Chondrocyte (in vitro differentiated cells): Measurements from ENCODE around the gene SDF2L1. TPM values are rescaled to one million over a fixed set of nuclear protein-coding genes. Genes with fewer than 3 reads are reported as not detected.
A peak's percentile ranks its signal among the peaks of the same experiment; 100 is the strongest.

Experiments
- DNase-seq: peaks from one replicate; pipeline ENCODE4 v3.0.0; 2021; ENCODE audit warnings: mixed read lengths, low spot score
- H3K27ac Mint-ChIP-seq: one replicate; pipeline ENCODE4 v1.8.0; 2021; ENCODE audit warnings: mild to moderate bottlenecking, moderate library complexity, mixed read lengths; ENCODE audit not compliant: unreplicated experiment
- H3K27me3 Mint-ChIP-seq: 2 replicates; pipeline ENCODE4 v1.8.0; 2021; ENCODE audit warnings: low read depth, mixed read lengths
- H3K36me3 Mint-ChIP-seq: 2 replicates; pipeline ENCODE4 v1.8.0; 2021; ENCODE audit warnings: low read depth, mixed read lengths
- H3K4me1 Mint-ChIP-seq: 2 replicates; pipeline ENCODE4 v1.8.0; 2021; ENCODE audit warnings: low read depth, mild to moderate bottlenecking, mixed read lengths
- H3K4me3 Mint-ChIP-seq: one replicate; pipeline ENCODE4 v1.8.0; 2021; ENCODE audit warnings: mild to moderate bottlenecking, moderate library complexity, mixed read lengths; ENCODE audit not compliant: unreplicated experiment
- H3K9me3 Mint-ChIP-seq: 2 replicates; pipeline ENCODE4 v1.8.0; 2021; ENCODE audit warnings: low read depth, mixed read lengths
- CTCF ChIP-seq: fragments of 200-600 bp; sonication (generic); IDR thresholded peaks from 2 replicates; pipeline ENCODE4 v1.5.0; 2021; ENCODE audit warnings: antibody characterized with exemption, mild to moderate bottlenecking, moderate library complexity
- total RNA-seq: library from RNA; stranded (reverse); gene quantifications from 3 replicates; pipeline ENCODE4 v1.2.1, GENCODE V29; 2021

Gene SDF2L1
- total RNA-seq, 1 donor from 2014 or later = 26.0 TPM

GRCh38 chr22:21626735-21627469 is 15.2 kb upstream of the SDF2L1 start:
- DNase-seq = no peak
- TF ChIP-seq CTCF = no peak
- peaks cover 2% of the 10 kb centered on the region for H3K36me3 Mint-ChIP-seq
- H3K27me3 Mint-ChIP-seq = no peaks in the 10 kb centered on the region
- no peak overlapping the region for H3K4me3 Mint-ChIP-seq
- H3K27ac Mint-ChIP-seq = no peak overlapping the region
- peaks cover 42% of the 10 kb centered on the region for H3K4me1 Mint-ChIP-seq
- H3K9me3 Mint-ChIP-seq = no peaks in the 10 kb centered on the region

- Mint-ChIP-seq H3K27me3 (no peaks in the 10 kb centered on the region), H3K27ac (peak overlapping the region; percentile 76), H3K4me3 (peak overlapping the region; percentile 79), H3K9me3 (no peaks in the 10 kb centered on the region), H3K36me3 (peaks cover 2% of the 10 kb centered on the region), H3K4me1 (peaks cover 26% of the 10 kb centered on the region)
- no peak for TF ChIP-seq CTCF
- no peak for DNase-seq
Measured at GRCh38 chr22:21628386-21629254, 13.5 kb upstream of the SDF2L1 start.

- H3K27ac Mint-ChIP-seq = peak within 1 kb of the TSS; percentile 83
- H3K4me1 Mint-ChIP-seq = peaks cover 21% of the 10 kb centered on the region
Measured at GRCh38 chr22:21629255-21630149, 12.6 kb upstream of the SDF2L1 start, which contains the start of gene YDJC. Gene YDJC (minus strand): TSS chr22:21630022. CDS start chr22:21630014, 8 bp downstream.

GRCh38 chr22:21631025-21631424 is 11.1 kb upstream of the SDF2L1 start:
- DNase-seq = no peak
- no peak overlapping the region for H3K27ac Mint-ChIP-seq
- H3K36me3 Mint-ChIP-seq = no peaks in the 10 kb centered on the region

More at GRCh38 chr22:21629255-21630149, 12.6 kb upstream of the SDF2L1 start, which contains the start of gene YDJC:
- no peaks in the 10 kb centered on the region for H3K9me3 Mint-ChIP-seq
- peak; percentile 96 for DNase-seq
- no peaks in the 10 kb centered on the region for H3K36me3 Mint-ChIP-seq
- TF ChIP-seq CTCF = peak; percentile 74
- peak within 1 kb of the TSS; percentile 79 for H3K4me3 Mint-ChIP-seq
- no peaks in the 10 kb centered on the region for H3K27me3 Mint-ChIP-seq

More at GRCh38 chr22:21631025-21631424, 11.1 kb upstream of the SDF2L1 start:
- TF ChIP-seq CTCF = no peak
- Mint-ChIP-seq H3K27me3 (no peaks in the 10 kb centered on the region), H3K9me3 (no peaks in the 10 kb centered on the region), H3K4me1 (peaks cover 15% of the 10 kb centered on the region), H3K4me3 (no peak overlapping the region)
